Umbilical cord (tissue), 2 donors: ENCODE results near the gene ARSB. TPM values are rescaled to one million over a fixed set of nuclear protein-coding genes. Genes with fewer than 3 reads are reported as not detected.

Experiments
- DNase-seq: peaks from one replicate; pipeline ENCODE4 v3.0.0-alpha.2; 2015; ENCODE audit warnings: low spot score
- total RNA-seq: library from RNA; depleted of rRNA; stranded (reverse); fragments of >200 nt; gene quantifications from one replicate; pipeline ENCODE4 v1.2.3, GENCODE V29; 2014; ENCODE audit warnings: low replicate concordance; ENCODE audit not compliant: insufficient read depth

The ARSB gene
- 24.6 TPM for total RNA-seq

- DNase-seq = peak; percentile 72
Measured at GRCh38 chr5:78985116-78985724, at the start of gene ARSB. Gene ARSB (minus strand): TSS chr5:78985310. CDS start chr5:78985248, 62 bp downstream.

GRCh38 chr5:79032782-79033181 is 47.7 kb upstream of the ARSB start:
- no peak for DNase-seq

- no peak for DNase-seq
Measured at GRCh38 chr5:79032031-79032695, 47.1 kb upstream of the ARSB start.

- no peak for DNase-seq
Measured at GRCh38 chr5:79031485-79031867, 46.4 kb upstream of the ARSB start.

DNA sequence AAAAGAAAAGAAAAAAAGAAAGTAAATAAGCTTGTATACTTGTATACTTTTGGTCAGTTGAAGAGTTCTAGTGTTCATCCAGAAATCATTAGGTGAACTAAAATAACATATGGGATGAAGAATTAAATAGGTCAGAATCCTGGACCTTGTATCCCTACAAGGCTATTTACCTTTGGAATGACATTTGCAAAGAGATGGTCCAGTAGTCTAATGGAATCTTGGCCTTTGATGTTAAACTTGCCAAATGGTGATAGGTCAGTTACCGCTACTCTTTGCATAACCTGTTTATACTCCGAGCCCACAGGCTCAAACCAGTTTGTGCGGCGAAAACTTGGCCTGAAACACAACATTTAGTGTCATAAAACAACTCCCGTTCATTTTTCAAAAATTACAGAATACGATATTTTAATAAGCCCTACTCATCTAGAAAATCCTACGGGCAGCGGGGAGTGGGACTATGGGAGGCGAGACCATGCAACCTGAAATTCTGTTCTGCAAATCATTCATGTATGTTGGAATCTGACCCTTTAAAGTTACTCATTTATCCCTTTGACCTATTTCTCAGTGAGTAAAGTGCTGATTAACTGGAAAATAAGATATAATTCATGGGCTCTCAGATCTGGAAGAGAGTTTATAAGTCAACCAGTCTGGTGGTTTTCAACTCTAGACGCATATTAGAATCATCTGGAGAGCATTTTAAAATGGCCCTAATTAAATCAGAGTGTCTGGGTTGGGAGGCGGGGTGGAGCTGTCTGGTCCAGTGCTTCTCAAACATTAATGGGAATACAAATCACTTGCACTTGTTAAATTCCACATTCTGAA is 45.8 kb upstream of the ARSB start:
- DNase-seq = no peak

- DNase-seq = peak; percentile 67
Measured at GRCh38 chr5:79025054-79025472, 40.0 kb upstream of the ARSB start.

- no peak for DNase-seq
Measured at GRCh38 chr5:79023947-79024346, 38.8 kb upstream of the ARSB start.

GRCh38 chr5:79023348-79023747 is 38.2 kb upstream of the ARSB start:
- no peak for DNase-seq

- DNase-seq = no peak
Measured at GRCh38 chr5:79022771-79023170, 37.7 kb upstream of the ARSB start.

DNA sequence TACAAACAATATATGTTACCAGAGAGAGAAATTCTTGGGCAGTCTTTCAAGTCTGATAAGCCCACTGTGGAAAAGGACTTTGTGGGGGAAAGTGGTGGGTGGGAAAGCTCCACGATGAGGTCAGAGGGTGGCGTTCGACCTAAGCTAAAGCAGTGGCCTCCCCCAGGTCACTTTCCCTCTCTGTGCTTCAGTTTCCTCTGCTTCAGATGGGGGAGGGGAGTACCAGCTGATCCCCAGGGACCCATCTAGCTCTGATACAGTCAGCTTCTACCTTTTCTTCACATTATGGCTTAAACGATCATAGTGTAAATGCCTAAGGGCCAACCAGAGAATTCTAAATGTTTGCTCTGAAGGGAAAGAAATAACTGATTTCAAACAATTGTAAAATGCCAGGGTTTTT is 36.6 kb upstream of the ARSB start:
- no peak for DNase-seq

GRCh38 chr5:79020861-79021561 is 35.9 kb upstream of the ARSB start:
- DNase-seq = peak; percentile 71

DNA sequence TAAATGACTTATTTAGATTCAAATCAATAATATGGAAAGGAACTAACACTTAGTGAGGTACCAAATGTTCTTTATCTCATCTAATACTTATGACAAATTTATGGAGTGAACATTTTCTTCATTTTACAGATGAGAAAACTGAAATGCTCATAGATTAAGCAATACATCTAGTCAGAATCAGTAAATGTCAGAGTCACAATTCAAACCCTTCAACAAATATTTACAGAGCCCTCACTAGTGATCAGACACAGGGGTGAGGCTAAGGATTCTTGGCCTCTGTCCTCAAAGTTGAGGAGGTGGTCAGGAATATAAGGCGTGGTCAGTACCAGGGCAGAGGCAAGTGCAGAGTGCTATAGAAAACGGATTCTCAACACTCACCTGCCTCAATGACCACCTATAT is 29.5 kb upstream of the ARSB start:
- no peak for DNase-seq

- DNase-seq = no peak
Measured at GRCh38 chr5:79011869-79012268, 26.8 kb upstream of the ARSB start.

- DNase-seq = no peak
Measured at GRCh38 chr5:79011219-79011836, 26.2 kb upstream of the ARSB start.

GRCh38 chr5:79008362-79008761 is 23.3 kb upstream of the ARSB start:
- no peak for DNase-seq

DNA sequence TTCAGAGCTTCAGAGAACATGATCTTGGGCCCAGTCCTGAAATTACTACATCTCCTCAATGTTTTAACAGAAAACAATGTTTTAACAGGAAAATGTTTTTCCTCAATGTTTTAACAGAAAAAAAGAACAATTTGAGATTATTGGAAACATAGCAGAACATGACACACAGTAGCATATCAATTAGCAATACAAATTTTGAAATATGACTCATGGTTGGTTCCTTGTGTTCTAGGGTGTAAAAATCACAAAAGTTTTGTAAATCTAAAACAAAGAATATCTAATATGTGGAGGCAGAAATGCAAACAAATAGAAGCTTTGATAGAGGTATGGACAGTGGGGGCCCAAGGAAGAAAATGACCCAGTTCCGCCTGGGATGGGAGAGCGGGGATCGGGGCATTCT is 22.8 kb upstream of the ARSB start:
- no peak for DNase-seq

GRCh38 chr5:79005936-79006631 is 21.0 kb upstream of the ARSB start:
- DNase-seq = no peak

DNA sequence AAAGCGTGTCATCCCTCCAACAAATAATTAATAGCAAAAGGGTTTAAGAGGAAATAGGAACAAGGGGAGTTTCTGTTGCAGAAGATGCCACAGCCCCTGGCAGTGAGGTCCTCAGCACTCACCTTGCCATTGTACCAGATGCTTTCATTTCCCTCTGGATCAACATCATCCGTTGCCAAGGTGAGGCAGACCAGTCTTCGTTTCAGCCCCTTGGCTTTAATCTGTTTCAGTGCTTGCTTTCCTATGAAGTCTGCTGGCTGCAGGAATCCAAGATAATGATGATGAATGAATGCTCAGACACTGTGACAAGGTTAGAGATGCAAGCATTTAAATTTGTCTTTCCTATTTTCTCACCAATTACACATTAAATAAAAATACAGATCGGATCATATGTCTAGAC is 20.0 kb upstream of the ARSB start:
- no peak for DNase-seq

GRCh38 chr5:79002374-79002773 is 17.3 kb upstream of the ARSB start:
- no peak for DNase-seq

- DNase-seq = peak; percentile 64
Measured at GRCh38 chr5:79001471-79001870, 16.4 kb upstream of the ARSB start.

DNA sequence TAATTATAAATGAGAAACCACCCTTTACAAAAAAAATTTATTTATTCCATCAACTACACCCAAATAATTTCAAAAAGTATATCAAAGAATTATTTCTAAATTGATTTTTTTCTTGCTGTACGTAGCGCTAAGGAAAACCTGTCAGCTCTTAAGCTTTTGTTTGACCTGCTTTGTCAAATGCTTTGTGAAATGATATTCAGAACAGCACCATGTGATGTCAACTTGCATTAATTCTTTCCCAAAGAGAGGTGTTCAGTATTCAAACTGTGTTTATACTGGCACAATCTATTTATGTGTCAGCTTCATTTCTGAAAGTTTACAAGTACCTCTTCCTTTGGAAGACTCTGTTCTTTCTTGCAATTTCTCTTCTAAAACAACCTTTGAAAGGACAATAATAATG is 12.0 kb upstream of the ARSB start:
- DNase-seq = no peak
